ENCODE results near the gene IGSF21. TPM values are rescaled to one million over a fixed set of nuclear protein-coding genes. Genes with fewer than 3 reads are reported as not detected.

IGSF21 gene
- total and polyA plus RNA-seq, 2 of the 8 experiments (the other 6 are each of a cell fraction or from before 2014, with no cell fraction given) = 22.5 to 28.5 TPM

DNA sequence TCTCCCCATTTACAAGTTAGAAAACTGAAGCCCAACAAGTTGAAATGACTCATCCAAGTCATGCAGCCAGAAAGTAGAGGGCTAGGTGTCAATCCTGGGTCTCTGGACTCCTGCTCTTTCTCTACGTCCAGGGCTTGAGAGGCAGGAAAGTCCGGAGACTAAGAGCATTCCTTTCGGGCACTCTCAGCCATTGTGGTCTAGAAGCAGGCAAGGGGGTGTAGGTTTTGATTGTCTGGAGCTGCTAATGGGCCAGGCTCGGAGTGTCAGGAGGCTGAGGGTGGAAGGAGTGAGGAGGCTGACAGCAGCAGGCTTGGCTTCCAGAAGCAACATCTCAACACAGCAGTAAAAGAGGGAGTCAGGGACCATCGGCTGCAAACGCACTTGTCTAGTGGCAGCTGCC lies 265.6 kb downstream of the IGSF21 start:
- Histone ChIP-seq H3K27me3 (replicated peaks in 1 of 4; ENCODE audit: control insufficient read depth in 3 of 4, extremely low read depth in 1 of 4, insufficient read depth in 3 of 4, low read length in 3 of 4) (peaks cover 0 to 3% (median 0%) of the 10 kb centered on the region in 4 experiments; a peak in 2 of 7 replicates), H3K27ac (ENCODE audit: low read depth, low read length) (no peak overlapping the region), H3K36me3 (ENCODE audit: control insufficient read depth in 2 of 4, insufficient read depth in 4 of 4, low read length in 3 of 4) (no peaks in the 10 kb centered on the region), H3K23ac (ENCODE audit: insufficient read length) (no peak overlapping the region), H2BK120ac (replicated peaks; ENCODE audit: low read depth, low read length) (no peak overlapping the region), H3K4me1 (replicated peaks in 1 of 4; ENCODE audit: control insufficient read depth in 3 of 4, insufficient read depth in 4 of 4, low read length in 3 of 4) (peaks cover 0 to 6% (median 0%) of the 10 kb centered on the region in 4 experiments; a peak in 2 of 7 replicates), H4K8ac (ENCODE audit: extremely low read depth, insufficient read depth, low read length) (no peak overlapping the region), H3K23me2 (ENCODE audit: low read depth, low read length) (peaks cover 6% of the 10 kb centered on the region; the same call in 1 of the 2 replicates), H3K79me1 (ENCODE audit: low read depth, low read length) (no peaks in the 10 kb centered on the region), H2BK12ac (ENCODE audit: low read depth, low read length) (no peak overlapping the region), H2BK5ac (ENCODE audit: low read depth, low read length) (no peak overlapping the region), H3K18ac (ENCODE audit: extremely low read depth, low read length) (no peak overlapping the region), H3K4me2 (ENCODE audit: insufficient read depth in 1 of 2, low read depth in 2 of 2, low read length in 2 of 2) (no peak overlapping the region), H3K9ac (replicated peaks in 1 of 4; ENCODE audit: extremely low read depth in 1 of 4, low read depth in 3 of 4, low read length in 3 of 4) (no peak overlapping the region), H3K79me2 (ENCODE audit: control insufficient read depth in 1 of 2, insufficient read depth in 2 of 2, low read length in 2 of 2) (no peaks in the 10 kb centered on the region), H2BK15ac (ENCODE audit: low read length) (no peak overlapping the region), H4K20me1 (replicated peaks in 1 of 2; ENCODE audit: control insufficient read depth in 1 of 2, insufficient read depth in 2 of 2, low read length in 2 of 2) (no peaks in the 10 kb centered on the region), H3K4ac (replicated peaks; ENCODE audit: insufficient read length, low read depth, low read length) (no peak overlapping the region), H3K56ac (replicated peaks; ENCODE audit: insufficient read length, low read depth, low read length) (no peak overlapping the region), H4K91ac (replicated peaks; ENCODE audit: insufficient read length, low read length) (no peak overlapping the region), H2AK5ac (ENCODE audit: low read depth, low read length) (no peak overlapping the region), H3K9me3 (ENCODE audit: insufficient read depth in 2 of 2, low read depth in 1 of 2, low read length in 1 of 2) (no peaks in the 10 kb centered on the region), H2AFZ (ENCODE audit: low read length) (no peak overlapping the region), H4K5ac (ENCODE audit: insufficient read length, low read depth, low read length) (no peak overlapping the region), H2BK20ac (ENCODE audit: low read length) (no peak overlapping the region), H3K14ac (ENCODE audit: insufficient read length) (no peak overlapping the region), H3K4me3 (ENCODE audit: extremely low read depth in 1 of 4, insufficient read depth in 2 of 4, low read depth in 3 of 4, low read length in 4 of 4) (no peak overlapping the region)
- CTCF ChIA-PET (ENCODE audit: partially characterized antibody) = interaction anchor here (1.1 to 3.6 kb wide), 5 partner anchors 22 to 273 kb away, joined by 3 to 21 read pairs (median 6); no protein-coding TSS in a partner anchor
- POLR2A ChIA-PET (ENCODE audit: partially characterized antibody) = interaction anchor here (0.7 kb wide), 1 partner anchor 139 kb away, joined by 3 read pairs; no protein-coding TSS in a partner anchor
- TF ChIP-seq TAF7 (optimal IDR thresholded peaks at IDR 0.05; ENCODE audit: borderline replicate concordance, low read depth, low read length) (no peak), NRF1 (IDR thresholded peaks at IDR 0.05; ENCODE audit: low read depth, low read length) (no peak), POU5F1 (IDR thresholded peaks at IDR 0.05; ENCODE audit: low read depth, low read length) (no peak), NANOG (IDR thresholded peaks at IDR 0.05; ENCODE audit: insufficient read depth, low read depth, low read length, poor library complexity, severe bottlenecking) (no peak), SP1 (IDR thresholded peaks at IDR 0.05; ENCODE audit: low read depth, low read length) (no peak), GABPA (IDR thresholded peaks at IDR 0.05; ENCODE audit: borderline replicate concordance, insufficient read depth, low read length) (no peak), HDAC2 (IDR thresholded peaks at IDR 0.05; ENCODE audit: borderline replicate concordance in 1 of 2, low read depth in 2 of 2, low read length in 2 of 2) (no peak), EZH2 (IDR thresholded peaks at IDR 0.05; ENCODE audit: low read depth, low read length, severe bottlenecking) (no peak), TCF12 (IDR thresholded peaks at IDR 0.05; ENCODE audit: low read depth, low read length) (no peak), TAF1 (IDR thresholded peaks at IDR 0.05; ENCODE audit: low read depth, low read length) (no peak), RAD21 (IDR thresholded peaks at IDR 0.05 in 1 of 2, conservative IDR thresholded peaks at IDR 0.05 in 1 of 2; ENCODE audit: low read depth in 2 of 2, low read length in 2 of 2) (no peak), ZNF274 (IDR thresholded peaks at IDR 0.05; ENCODE audit: borderline replicate concordance, extremely low read depth, low read length) (no peak)
- DNase-seq (ENCODE audit: low read depth in 1 of 2, low spot score in 2 of 2) (no peak), FAIRE-seq (no peak)
- WGBS, 2 experiments (ENCODE audit: extremely low coverage in 1 of 2, insufficient coverage in 1 of 2, insufficient read length in 1 of 2, insufficient replicate concordance in 2 of 2, low coverage in 1 of 2, low lambda C conversion rate in 2 of 2, missing lambda C conversion rate in 1 of 2) = 87% methylated on average over 6 of the region's 6 CpGs; no CpG with 5 or more reads in 1 of the 2 experiments
